ENCODE results near the gene NAPG. TPM values are rescaled to one million over a fixed set of nuclear protein-coding genes. Genes with fewer than 3 reads are reported as not detected.

NAPG gene
- total RNA-seq, result 32.0 to 49.0 TPM (median 34.7 TPM) in 3 replicates
- long read RNA-seq, partial matches to known transcripts, result 1 of 2 reads
- long read RNA-seq, other reads (novel, unspliced or antisense), result 1 of 2 reads

DNA sequence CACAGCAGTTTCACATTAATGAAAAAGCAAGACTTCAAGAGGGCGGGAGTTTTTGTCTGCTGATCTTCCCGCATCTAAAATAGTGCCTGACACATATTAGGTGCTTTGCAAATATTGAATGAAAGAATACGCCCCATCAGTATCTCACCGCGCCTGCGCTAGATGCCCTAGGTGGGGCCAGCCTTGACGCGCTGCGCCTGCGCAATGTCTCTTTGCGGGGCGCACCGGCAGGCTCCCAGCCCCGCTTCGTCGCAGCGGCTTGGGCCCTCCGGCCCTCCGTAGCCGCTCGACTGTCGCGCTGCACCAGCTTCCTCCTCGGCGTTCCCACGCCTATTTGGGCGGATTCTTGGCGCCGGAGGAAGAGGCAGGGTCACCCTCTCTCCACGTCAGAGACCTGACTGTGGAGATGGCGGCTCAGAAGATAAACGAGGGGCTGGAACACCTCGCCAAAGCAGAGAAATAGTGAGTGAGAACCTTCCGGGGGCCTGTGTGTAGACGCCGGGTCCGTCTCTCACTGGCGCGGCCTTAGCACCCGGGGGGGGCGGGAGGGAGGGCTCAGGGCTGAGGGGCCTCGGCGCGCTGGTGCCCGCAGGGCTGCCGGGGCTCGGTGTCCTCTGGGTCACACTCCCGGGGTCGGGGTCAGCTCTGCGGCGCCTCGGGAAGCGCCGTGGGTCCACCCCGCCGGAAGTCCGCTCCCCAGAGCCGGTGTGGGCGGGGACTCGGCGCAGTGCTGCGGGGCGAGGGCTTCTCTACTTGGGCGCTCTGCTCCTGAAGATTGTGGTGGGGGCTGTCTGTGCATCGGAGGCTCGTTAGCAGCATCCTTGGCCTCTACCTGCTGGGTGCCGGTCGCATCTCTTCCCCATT, at the start of gene NAPG:
Gene NAPG, plus strand, starts transcription at position 331 of the 864 bp plus-strand sequence. Its CDS starts 76 bp downstream, at position 407.
- Mint-ChIP-seq H3K4me1 (ENCODE audit: low read depth) (peaks cover 46% of the 10 kb centered on the region), H3K9me3 (ENCODE audit: low read depth) (no peaks in the 10 kb centered on the region), H3K27ac (ENCODE audit: unreplicated experiment) (peak within 1 kb of the TSS; percentile 98), H3K4me3 (ENCODE audit: unreplicated experiment) (peak within 1 kb of the TSS; percentile 95), H3K27me3 (ENCODE audit: low read depth) (no peaks in the 10 kb centered on the region), H3K36me3 (ENCODE audit: low read depth) (no peaks in the 10 kb centered on the region)
- peak; percentile 97 for DNase-seq (ENCODE audit: low spot score)
- TF ChIP-seq, protein P1, sequence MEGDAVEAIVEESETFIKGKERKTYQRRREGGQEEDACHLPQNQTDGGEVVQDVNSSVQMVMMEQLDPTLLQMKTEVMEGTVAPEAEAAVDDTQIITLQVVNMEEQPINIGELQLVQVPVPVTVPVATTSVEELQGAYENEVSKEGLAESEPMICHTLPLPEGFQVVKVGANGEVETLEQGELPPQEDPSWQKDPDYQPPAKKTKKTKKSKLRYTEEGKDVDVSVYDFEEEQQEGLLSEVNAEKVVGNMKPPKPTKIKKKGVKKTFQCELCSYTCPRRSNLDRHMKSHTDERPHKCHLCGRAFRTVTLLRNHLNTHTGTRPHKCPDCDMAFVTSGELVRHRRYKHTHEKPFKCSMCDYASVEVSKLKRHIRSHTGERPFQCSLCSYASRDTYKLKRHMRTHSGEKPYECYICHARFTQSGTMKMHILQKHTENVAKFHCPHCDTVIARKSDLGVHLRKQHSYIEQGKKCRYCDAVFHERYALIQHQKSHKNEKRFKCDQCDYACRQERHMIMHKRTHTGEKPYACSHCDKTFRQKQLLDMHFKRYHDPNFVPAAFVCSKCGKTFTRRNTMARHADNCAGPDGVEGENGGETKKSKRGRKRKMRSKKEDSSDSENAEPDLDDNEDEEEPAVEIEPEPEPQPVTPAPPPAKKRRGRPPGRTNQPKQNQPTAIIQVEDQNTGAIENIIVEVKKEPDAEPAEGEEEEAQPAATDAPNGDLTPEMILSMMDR (IDR thresholded peaks at IDR 0.05), result no peak

GRCh38 chr18:10476338-10476791, 49.5 kb upstream of the NAPG start:
- TF ChIP-seq, protein P1 (IDR thresholded peaks at IDR 0.05), result no peak
- Mint-ChIP-seq H3K36me3 (ENCODE audit: low read depth) (peaks cover 4% of the 10 kb centered on the region), H3K9me3 (ENCODE audit: low read depth) (no peaks in the 10 kb centered on the region), H3K27me3 (ENCODE audit: low read depth) (no peaks in the 10 kb centered on the region), H3K27ac (ENCODE audit: unreplicated experiment) (no peak overlapping the region), H3K4me1 (ENCODE audit: low read depth) (peaks cover 15% of the 10 kb centered on the region), H3K4me3 (ENCODE audit: unreplicated experiment) (no peak overlapping the region)
- DNase-seq (ENCODE audit: low spot score), result no peak

GRCh38 chr18:10477121-10477862, 48.5 kb upstream of the NAPG start:
- no peak for DNase-seq (ENCODE audit: low spot score)
- no peak overlapping the region for H3K27ac Mint-ChIP-seq (ENCODE audit: unreplicated experiment)
- H3K27me3 Mint-ChIP-seq (ENCODE audit: low read depth), result no peaks in the 10 kb centered on the region
- H3K36me3 Mint-ChIP-seq (ENCODE audit: low read depth), result peaks cover 4% of the 10 kb centered on the region
- H3K9me3 Mint-ChIP-seq (ENCODE audit: low read depth), result no peaks in the 10 kb centered on the region
- no peak overlapping the region for H3K4me3 Mint-ChIP-seq (ENCODE audit: unreplicated experiment)
- TF ChIP-seq, protein P1 (IDR thresholded peaks at IDR 0.05), result no peak
- peaks cover 15% of the 10 kb centered on the region for H3K4me1 Mint-ChIP-seq (ENCODE audit: low read depth)

DNA sequence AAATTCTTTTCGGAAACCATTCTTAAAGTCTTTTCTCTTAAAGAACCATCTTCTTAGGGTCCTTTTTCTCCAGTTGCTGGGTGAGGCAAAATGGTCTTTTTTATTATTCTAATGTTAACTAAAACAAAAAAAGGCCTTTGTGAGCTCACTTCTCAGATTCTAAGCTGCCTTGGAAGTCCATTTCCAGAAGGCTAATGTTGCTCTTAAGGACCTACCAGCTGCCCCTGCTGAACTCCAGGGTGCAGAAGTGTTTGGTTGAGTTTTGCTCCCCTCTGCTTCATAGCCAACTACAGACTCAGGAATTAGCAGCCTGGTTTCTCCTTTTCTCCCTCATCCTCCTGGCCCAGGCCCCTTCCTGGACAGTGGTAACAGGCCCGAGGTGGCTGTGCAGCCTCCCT, 48.0 kb upstream of the NAPG start:
- DNase-seq (ENCODE audit: low spot score), result no peak
- peaks cover 4% of the 10 kb centered on the region for H3K36me3 Mint-ChIP-seq (ENCODE audit: low read depth)
- peaks cover 12% of the 10 kb centered on the region for H3K4me1 Mint-ChIP-seq (ENCODE audit: low read depth)
- TF ChIP-seq, protein P1 (IDR thresholded peaks at IDR 0.05), result no peak
- H3K9me3 Mint-ChIP-seq (ENCODE audit: low read depth), result no peaks in the 10 kb centered on the region
- no peaks in the 10 kb centered on the region for H3K27me3 Mint-ChIP-seq (ENCODE audit: low read depth)
- H3K27ac Mint-ChIP-seq (ENCODE audit: unreplicated experiment), result no peak overlapping the region
- no peak overlapping the region for H3K4me3 Mint-ChIP-seq (ENCODE audit: unreplicated experiment)

DNA sequence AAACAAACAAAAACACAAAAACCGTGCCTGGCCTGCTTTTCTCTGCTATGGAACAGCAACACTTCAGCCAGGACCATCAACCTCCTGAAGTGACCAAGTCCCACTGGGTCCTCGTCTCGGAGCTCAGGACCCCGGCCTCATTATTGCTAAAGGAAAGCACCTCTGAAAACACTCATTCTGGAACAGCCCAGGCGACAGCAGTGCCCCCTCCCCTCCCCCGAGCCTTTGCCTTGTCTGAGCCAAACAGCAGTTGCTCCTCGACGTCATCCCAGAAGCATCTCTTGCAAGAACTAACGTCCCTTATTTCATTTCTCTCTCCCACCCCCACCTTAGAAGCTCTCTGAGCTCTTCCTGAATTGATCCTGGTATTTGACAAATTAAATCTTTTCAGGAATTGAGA, 44.0 kb upstream of the NAPG start:
- peaks cover 4% of the 10 kb centered on the region for H3K36me3 Mint-ChIP-seq (ENCODE audit: low read depth)
- TF ChIP-seq, protein P1 (IDR thresholded peaks at IDR 0.05), result no peak
- DNase-seq (ENCODE audit: low spot score), result no peak
- H3K4me1 Mint-ChIP-seq (ENCODE audit: low read depth), result no peaks in the 10 kb centered on the region
- no peaks in the 10 kb centered on the region for H3K27me3 Mint-ChIP-seq (ENCODE audit: low read depth)
- H3K4me3 Mint-ChIP-seq (ENCODE audit: unreplicated experiment), result no peak overlapping the region
- no peak overlapping the region for H3K27ac Mint-ChIP-seq (ENCODE audit: unreplicated experiment)
- no peaks in the 10 kb centered on the region for H3K9me3 Mint-ChIP-seq (ENCODE audit: low read depth)
